MM.1S (cell line): ENCODE data around the gene PANX1.
"Not testable (repeated sequence)": the region's sequence is repeated elsewhere in the genome, so short reads cannot be mapped to it uniquely, and the experiment has no call there.

Experiments used
- DNase-seq: peaks from one replicate; pipeline ENCODE4 v3.0.0-alpha.2; 2015
- H2AFZ ChIP-seq: fragments of 300-600 bp; sonication (generic); 2 replicates; pipeline ENCODE4 v1.6.0; 2016; ENCODE audit warnings: antibody characterized with exemption, low read length
- H3F3A ChIP-seq: fragments of 300-600 bp; sonication (generic); 2 replicates; pipeline ENCODE4 v1.6.1; 2016; ENCODE audit warnings: mild to moderate bottlenecking, antibody characterized with exemption, low read length, moderate library complexity, mixed read lengths; ENCODE audit not compliant: insufficient read depth
- H3K27ac ChIP-seq: fragments of 300-600 bp; sonication (generic); 2 replicates; pipeline ENCODE4 v1.5.1; 2016; ENCODE audit warnings: mild to moderate bottlenecking, low read length
- H3K27me3 ChIP-seq: fragments of 300-600 bp; sonication (generic); replicated peaks from 2 replicates; pipeline ENCODE4 v1.6.0; 2016; ENCODE audit warnings: low read length; ENCODE audit not compliant: insufficient read depth
- H3K36me3 ChIP-seq: fragments of 300-600 bp; sonication (generic); replicated peaks from 2 replicates; pipeline ENCODE4 v1.6.1; 2016; ENCODE audit warnings: mild to moderate bottlenecking, low read length, mixed read lengths; ENCODE audit not compliant: insufficient read depth
- H3K4me1 ChIP-seq: fragments of 300-600 bp; sonication (generic); 2 replicates; pipeline ENCODE4 v1.6.1; 2016; ENCODE audit warnings: low read length, mixed read lengths
- H3K4me2 ChIP-seq: fragments of 300-600 bp; sonication (generic); 2 replicates; pipeline ENCODE4 v1.6.0; 2016; ENCODE audit warnings: low read depth, low read length
- H3K4me3 ChIP-seq: fragments of 300-600 bp; sonication (generic); 2 replicates; pipeline ENCODE4 v1.5.1; 2016; ENCODE audit warnings: low read length, mixed read lengths
- H3K79me2 ChIP-seq: fragments of 300-600 bp; sonication (generic); 2 replicates; pipeline ENCODE4 v1.6.1; 2016; ENCODE audit warnings: mixed run types, low read length, mixed read lengths
- H3K9ac ChIP-seq: fragments of 300-600 bp; sonication (generic); 2 replicates; pipeline ENCODE4 v1.6.1; 2016; ENCODE audit warnings: low read length, mixed read lengths
- H3K9me2 ChIP-seq: fragments of 300-600 bp; sonication (generic); replicated peaks from 2 replicates; pipeline ENCODE4 v1.6.1; 2016; ENCODE audit warnings: mild to moderate bottlenecking, low read length, mixed read lengths; ENCODE audit not compliant: insufficient read depth
- H3K9me3 ChIP-seq: fragments of 300-600 bp; sonication (generic); replicated peaks from 2 replicates; pipeline ENCODE4 v1.6.1; 2016; ENCODE audit warnings: mild to moderate bottlenecking, low read length, mixed read lengths; ENCODE audit not compliant: insufficient read depth
- H4K20me1 ChIP-seq: fragments of 300-600 bp; sonication (generic); 2 replicates; pipeline ENCODE4 v1.6.1; 2016; ENCODE audit warnings: mild to moderate bottlenecking, low read length, moderate library complexity, mixed read lengths; ENCODE audit not compliant: insufficient read depth
- EZH2 ChIP-seq: fragments of 300-600 bp; sonication (generic); optimal IDR thresholded peaks from 2 replicates; pipeline ENCODE3; 2017; ENCODE audit warnings: low read depth, mild to moderate bottlenecking, antibody characterized with exemption, low read length, mixed read lengths
- EZH2phosphoT487 ChIP-seq: fragments of 300-600 bp; sonication (generic); IDR thresholded peaks from 2 replicates; pipeline ENCODE4 v1.6.1; 2018; ENCODE audit warnings: antibody characterized with exemption, low read length
- TF ChIP-seq, protein P1 (sequence below): fragments of 300-600 bp; sonication (generic); IDR thresholded peaks from 2 replicates; pipeline ENCODE4 v1.5.1; 2016; ENCODE audit warnings: antibody characterized with exemption, low read length, mixed read lengths

PANX1 gene

DNA sequence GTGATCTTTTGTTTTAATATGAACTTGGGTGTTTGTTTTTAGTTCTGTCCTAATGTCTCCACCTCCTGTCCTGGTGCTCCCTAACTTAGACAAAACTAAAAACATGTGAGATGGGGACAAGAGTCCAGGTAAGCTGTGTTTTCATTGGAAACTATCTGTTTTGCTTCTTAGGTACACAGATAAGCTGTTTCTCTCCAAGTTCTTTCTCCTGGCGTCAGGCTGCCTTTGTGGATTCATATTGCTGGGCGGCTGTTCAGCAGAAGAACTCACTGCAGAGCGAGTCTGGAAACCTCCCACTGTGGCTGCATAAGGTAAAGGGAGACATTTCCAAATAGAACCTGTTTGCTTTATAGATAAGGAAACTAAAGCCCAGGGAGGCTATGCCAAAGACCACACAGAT lies 24.7 kb downstream of the PANX1 start:
- Histone ChIP-seq H3K9ac (no peak overlapping the region), H3K4me1 (no peaks in the 10 kb centered on the region), H3K27ac (no peak overlapping the region), H3K4me3 (no peak overlapping the region), H3K9me2 (no peaks in the 10 kb centered on the region), H3K4me2 (no peak overlapping the region), H3K9me3 (no peaks in the 10 kb centered on the region), H3K27me3 (no peaks in the 10 kb centered on the region), H3K36me3 (no peaks in the 10 kb centered on the region), H2AFZ (no peak overlapping the region), H3F3A (0 out of 2 replicates have a peak, but pooled peaks cover 3% of the 10 kb centered on the region), H4K20me1 (no peaks in the 10 kb centered on the region), H3K79me2 (peaks cover 43% of the 10 kb centered on the region)
- DNase-seq: no peak
- TF ChIP-seq EZH2 (no peak), EZH2phosphoT487 (no peak)
- TF ChIP-seq, protein P1, sequence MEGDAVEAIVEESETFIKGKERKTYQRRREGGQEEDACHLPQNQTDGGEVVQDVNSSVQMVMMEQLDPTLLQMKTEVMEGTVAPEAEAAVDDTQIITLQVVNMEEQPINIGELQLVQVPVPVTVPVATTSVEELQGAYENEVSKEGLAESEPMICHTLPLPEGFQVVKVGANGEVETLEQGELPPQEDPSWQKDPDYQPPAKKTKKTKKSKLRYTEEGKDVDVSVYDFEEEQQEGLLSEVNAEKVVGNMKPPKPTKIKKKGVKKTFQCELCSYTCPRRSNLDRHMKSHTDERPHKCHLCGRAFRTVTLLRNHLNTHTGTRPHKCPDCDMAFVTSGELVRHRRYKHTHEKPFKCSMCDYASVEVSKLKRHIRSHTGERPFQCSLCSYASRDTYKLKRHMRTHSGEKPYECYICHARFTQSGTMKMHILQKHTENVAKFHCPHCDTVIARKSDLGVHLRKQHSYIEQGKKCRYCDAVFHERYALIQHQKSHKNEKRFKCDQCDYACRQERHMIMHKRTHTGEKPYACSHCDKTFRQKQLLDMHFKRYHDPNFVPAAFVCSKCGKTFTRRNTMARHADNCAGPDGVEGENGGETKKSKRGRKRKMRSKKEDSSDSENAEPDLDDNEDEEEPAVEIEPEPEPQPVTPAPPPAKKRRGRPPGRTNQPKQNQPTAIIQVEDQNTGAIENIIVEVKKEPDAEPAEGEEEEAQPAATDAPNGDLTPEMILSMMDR: no peak

DNA sequence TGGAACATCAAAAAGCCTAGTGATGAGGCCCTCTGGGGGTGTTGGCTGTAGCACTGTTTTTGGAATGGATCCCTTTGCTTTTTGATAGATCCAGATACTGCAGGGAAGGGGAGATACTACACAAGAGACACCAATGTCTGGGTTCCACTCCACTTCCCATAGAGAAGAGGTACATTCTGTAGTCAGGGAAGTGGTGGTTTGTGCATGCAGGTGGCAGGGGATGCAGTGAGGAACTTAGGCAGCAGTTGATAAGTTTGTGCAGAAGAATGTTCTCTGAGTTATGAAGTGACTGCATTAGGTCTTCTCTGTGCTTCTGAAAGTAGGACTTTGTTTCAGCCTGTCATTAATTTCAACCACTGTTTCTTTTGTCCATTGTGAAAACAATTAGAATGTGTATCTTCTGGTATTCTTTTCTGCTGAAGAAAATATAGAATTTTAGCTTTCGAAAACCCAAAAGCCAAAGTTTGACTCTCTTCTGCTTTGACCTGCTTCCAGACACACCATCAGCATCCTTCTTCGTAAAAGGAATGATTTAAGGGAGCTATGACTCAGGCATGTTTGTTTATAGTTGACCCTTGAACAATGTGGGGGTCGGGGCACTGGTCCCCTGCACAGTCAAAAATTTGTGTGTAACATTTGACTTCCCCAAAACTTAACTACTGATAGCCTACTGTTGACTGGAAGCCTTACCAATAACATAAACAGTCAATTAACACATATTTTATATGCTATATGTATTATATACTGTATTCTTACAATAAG lies 25.6 kb downstream of the PANX1 start:
- no peak for TF ChIP-seq EZH2phosphoT487
- no peak for TF ChIP-seq EZH2
- TF ChIP-seq, protein P1: no peak
- Histone ChIP-seq H3K9me2 (no peaks in the 10 kb centered on the region), H3K36me3 (no peaks in the 10 kb centered on the region), H3K27me3 (no peaks in the 10 kb centered on the region), H3F3A (0 out of 2 replicates have a peak, but pooled peaks cover 3% of the 10 kb centered on the region), H4K20me1 (no peaks in the 10 kb centered on the region), H2AFZ (no peak overlapping the region), H3K9ac (no peak overlapping the region), H3K4me1 (no peaks in the 10 kb centered on the region), H3K79me2 (peaks cover 33% of the 10 kb centered on the region), H3K9me3 (no peaks in the 10 kb centered on the region), H3K27ac (no peak overlapping the region), H3K4me2 (no peak overlapping the region), H3K4me3 (no peak overlapping the region)
- DNase-seq: no peak

DNA sequence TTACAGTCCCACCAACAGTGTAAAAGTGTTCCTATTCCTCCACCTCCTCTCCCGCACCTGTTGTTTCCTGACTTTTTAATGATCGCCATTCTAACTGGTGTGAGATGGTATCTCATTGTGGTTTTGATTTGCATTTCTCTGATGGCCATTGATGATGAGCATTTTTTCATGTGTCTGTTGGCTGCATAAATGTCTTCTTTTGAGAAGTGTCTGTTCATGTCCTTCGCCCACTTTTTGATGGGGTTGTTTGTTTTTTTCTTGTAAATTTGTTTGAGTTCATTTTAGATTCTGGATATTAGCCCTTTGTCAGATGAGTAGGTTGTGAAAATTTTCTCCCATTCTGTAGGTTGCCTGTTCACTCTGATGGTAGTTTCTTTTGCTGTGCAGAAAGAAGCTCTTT lies 28.7 kb downstream of the PANX1 start:
- not testable (repeated sequence) for DNase-seq, H3K9me2 ChIP-seq, H3K79me2 ChIP-seq, H4K20me1 ChIP-seq, H3K27ac ChIP-seq, H2AFZ ChIP-seq, H3K4me1 ChIP-seq, H3K9ac ChIP-seq, H3K4me2 ChIP-seq, H3K27me3 ChIP-seq, H3F3A ChIP-seq, H3K36me3 ChIP-seq, H3K9me3 ChIP-seq, H3K4me3 ChIP-seq

DNA sequence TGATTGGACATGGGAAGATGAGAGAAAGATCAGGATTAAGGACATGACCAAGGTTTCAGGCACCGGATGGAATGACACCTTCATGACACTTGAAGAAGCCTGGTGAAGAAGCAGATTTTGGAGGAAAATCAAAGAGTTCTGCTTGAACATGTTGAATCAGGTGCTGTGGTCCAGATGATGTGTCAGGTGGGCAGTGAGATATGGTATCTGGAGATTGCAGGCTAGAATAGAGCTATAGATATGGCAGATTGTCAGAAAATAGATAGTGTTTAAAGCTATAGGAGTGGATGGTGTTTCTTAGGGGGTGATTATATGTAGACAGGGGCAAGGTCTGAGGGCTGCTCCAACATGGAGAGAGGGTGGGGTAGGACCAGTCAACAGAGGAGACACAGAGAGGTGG lies 40.2 kb downstream of the PANX1 start:
- H3K9me2 ChIP-seq: no peaks in the 10 kb centered on the region
- H3F3A ChIP-seq: no peaks in the 10 kb centered on the region
- H4K20me1 ChIP-seq: no peaks in the 10 kb centered on the region; the same call in 1 of the 2 replicates
- H3K9ac ChIP-seq: no peak overlapping the region
- TF ChIP-seq EZH2phosphoT487 (no peak), EZH2 (no peak)
- TF ChIP-seq, protein P1: no peak
- no peak overlapping the region for H3K27ac ChIP-seq
- H3K27me3 ChIP-seq: no peaks in the 10 kb centered on the region
- H3K4me2 ChIP-seq: no peak overlapping the region
- no peaks in the 10 kb centered on the region for H3K4me1 ChIP-seq
- no peaks in the 10 kb centered on the region for H3K9me3 ChIP-seq
- H2AFZ ChIP-seq: no peak overlapping the region
- H3K36me3 ChIP-seq: no peaks in the 10 kb centered on the region
- H3K79me2 ChIP-seq: peaks cover 35% of the 10 kb centered on the region
- H3K4me3 ChIP-seq: no peak overlapping the region
- DNase-seq: no peak
